Measurements from ENCODE around the gene OR6B1.

GRCh38 chr7:143980746-143981510, 19.2 kb upstream of the OR6B1 start:
- TF ChIP-seq CTCF (IDR thresholded peaks at IDR 0.05) = no peak
- no peak for TF ChIP-seq POLR2A (IDR thresholded peaks at IDR 0.05)
- TF ChIP-seq POLR2AphosphoS5 (IDR thresholded peaks at IDR 0.05) = no peak
- no peak for TF ChIP-seq EP300 (IDR thresholded peaks at IDR 0.05; ENCODE audit: low read depth)
